Colonic mucosa (tissue), 4 donors: ENCODE data around the gene MAPT. TPM values are rescaled to one million over a fixed set of nuclear protein-coding genes. Genes with fewer than 3 reads are reported as not detected.

Source experiments
- DNase-seq: peaks from one replicate; pipeline ENCODE4 v3.0.0-alpha.2; 2020
- H3K27ac ChIP-seq: fragments of 200-600 bp; one replicate; pipeline ENCODE4 v1.8.0; 2021
- H3K27me3 ChIP-seq: fragments of 200-600 bp; one replicate; pipeline ENCODE4 v1.8.0; 2021
- H3K36me3 ChIP-seq: fragments of 200-600 bp; one replicate; pipeline ENCODE4 v1.8.0; 2021
- H3K4me1 ChIP-seq: fragments of 200-600 bp; one replicate; pipeline ENCODE4 v1.8.0; 2021; ENCODE audit warnings: mild to moderate bottlenecking
- H3K4me3 ChIP-seq: fragments of 200-600 bp; one replicate; pipeline ENCODE4 v1.8.0; 2021
- H3K9ac ChIP-seq, 2 donors: one replicate each; pipeline ENCODE4 v1.7.0; 2013; ENCODE audit warnings: control low read depth in 2 of 2, low read depth in 2 of 2, low read length in 2 of 2
- H3K9me3 ChIP-seq: fragments of 200-600 bp; one replicate; pipeline ENCODE4 v1.8.0; 2021
- intact Hi-C: fragments of 100-400 bp; cut with DNase I; formaldehyde crosslinking; loops from one replicate; pipeline ENCODE4 v1.14.1; 2022
- total RNA-seq, 2 donors: library from RNA; stranded (reverse); fragmentation: NEBNext Ultra II Directional in 1 of 2; extraction: Animal tissue kit (Norgen Biotek cat#: 25700) in 1 of 2; gene quantifications; one replicate each; pipeline ENCODE4 v1.2.1, GENCODE V29; 2021
- TF ChIP-seq, protein P1 (sequence below): fragments of 200-600 bp; IDR thresholded peaks from one replicate; pipeline ENCODE4 v1.8.0; 2022; ENCODE audit warnings: antibody characterized with exemption, mild to moderate bottlenecking
- donor health status: healthy.
- donor health status: DM: no; HTN: no; CAD: no.
- donor health status: DM: no; HTN: no; CAD: no.

Gene MAPT
- total RNA-seq, 2 donors from 2014 or later = 0.37 to 2.9 TPM

DNA sequence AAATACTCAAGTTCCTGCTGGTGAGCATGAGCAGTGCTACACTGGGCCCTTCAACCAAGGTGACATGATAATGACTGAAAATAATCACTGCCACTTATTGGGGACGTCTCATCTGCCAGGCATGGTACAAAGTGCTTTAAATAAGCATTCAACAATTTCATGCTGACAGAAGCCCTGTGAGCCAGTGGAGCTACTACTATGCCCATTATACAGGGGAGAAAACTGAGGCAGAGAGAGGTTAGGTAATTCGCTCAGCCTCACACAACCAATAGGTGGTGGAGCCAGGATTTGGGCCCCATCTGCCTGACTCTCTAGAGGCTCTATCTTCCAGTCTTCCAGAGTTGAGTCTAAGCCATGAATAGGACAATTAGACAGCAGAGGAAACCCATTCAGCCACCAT is 74.4 kb downstream of the MAPT start:
- H3K9ac ChIP-seq = no peak overlapping the region
- H3K4me1 ChIP-seq = no peaks in the 10 kb centered on the region
- H3K36me3 ChIP-seq = no peaks in the 10 kb centered on the region
- H3K27me3 ChIP-seq = no peaks in the 10 kb centered on the region
- DNase-seq = no peak
- H3K4me3 ChIP-seq = no peak overlapping the region
- TF ChIP-seq, protein P1, sequence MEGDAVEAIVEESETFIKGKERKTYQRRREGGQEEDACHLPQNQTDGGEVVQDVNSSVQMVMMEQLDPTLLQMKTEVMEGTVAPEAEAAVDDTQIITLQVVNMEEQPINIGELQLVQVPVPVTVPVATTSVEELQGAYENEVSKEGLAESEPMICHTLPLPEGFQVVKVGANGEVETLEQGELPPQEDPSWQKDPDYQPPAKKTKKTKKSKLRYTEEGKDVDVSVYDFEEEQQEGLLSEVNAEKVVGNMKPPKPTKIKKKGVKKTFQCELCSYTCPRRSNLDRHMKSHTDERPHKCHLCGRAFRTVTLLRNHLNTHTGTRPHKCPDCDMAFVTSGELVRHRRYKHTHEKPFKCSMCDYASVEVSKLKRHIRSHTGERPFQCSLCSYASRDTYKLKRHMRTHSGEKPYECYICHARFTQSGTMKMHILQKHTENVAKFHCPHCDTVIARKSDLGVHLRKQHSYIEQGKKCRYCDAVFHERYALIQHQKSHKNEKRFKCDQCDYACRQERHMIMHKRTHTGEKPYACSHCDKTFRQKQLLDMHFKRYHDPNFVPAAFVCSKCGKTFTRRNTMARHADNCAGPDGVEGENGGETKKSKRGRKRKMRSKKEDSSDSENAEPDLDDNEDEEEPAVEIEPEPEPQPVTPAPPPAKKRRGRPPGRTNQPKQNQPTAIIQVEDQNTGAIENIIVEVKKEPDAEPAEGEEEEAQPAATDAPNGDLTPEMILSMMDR = no peak
- intact Hi-C loops = no loop called here
- no peak overlapping the region for H3K27ac ChIP-seq
- no peaks in the 10 kb centered on the region for H3K9me3 ChIP-seq

DNA sequence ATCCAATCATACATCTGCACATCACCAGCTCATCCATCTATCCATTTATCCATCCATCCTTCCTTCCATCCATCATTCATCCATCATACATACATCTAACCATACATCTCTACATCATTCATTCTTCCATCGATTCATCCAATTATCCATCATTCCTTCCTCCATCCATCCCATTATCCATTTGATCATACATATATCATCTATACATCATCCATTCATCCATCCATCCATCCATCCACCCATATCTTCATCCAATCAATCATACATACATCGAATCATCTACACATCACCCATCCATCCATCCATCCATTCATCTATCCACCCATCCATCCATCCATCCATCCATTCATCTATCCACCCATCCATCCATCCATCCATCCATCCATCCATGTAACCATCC is 75.4 kb downstream of the MAPT start:
- no peaks in the 10 kb centered on the region for H3K27me3 ChIP-seq
- no peaks in the 10 kb centered on the region for H3K4me1 ChIP-seq
- no peak overlapping the region for H3K4me3 ChIP-seq
- no peak overlapping the region for H3K27ac ChIP-seq
- TF ChIP-seq, protein P1 = no peak
- no peaks in the 10 kb centered on the region for H3K36me3 ChIP-seq
- intact Hi-C loops = no loop called here
- H3K9ac ChIP-seq = no peak overlapping the region
- DNase-seq = no peak
- H3K9me3 ChIP-seq = no peaks in the 10 kb centered on the region

DNA sequence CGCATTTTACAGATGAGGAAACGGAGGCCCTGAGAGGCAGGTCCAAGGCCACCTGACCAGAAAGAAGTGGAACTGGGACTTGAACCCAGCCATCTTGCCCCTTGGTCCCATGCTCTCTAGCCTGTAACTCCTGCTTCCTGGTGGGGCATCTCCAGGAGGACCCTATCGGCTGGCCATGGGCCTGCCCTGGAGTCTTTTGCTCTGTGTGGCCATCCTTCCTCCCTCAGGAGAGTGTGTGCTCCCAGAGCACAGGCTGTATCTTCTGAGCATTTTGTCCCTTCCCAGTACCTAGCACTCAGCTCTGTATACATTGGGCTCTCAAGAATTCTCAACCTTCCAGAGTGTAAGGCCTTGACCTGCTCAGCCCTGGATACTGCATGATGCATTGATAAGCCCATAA is 76.3 kb downstream of the MAPT start:
- no peak overlapping the region for H3K9ac ChIP-seq
- H3K4me3 ChIP-seq = no peak overlapping the region
- DNase-seq = no peak
- no peak overlapping the region for H3K27ac ChIP-seq
- TF ChIP-seq, protein P1 = no peak
- no peaks in the 10 kb centered on the region for H3K36me3 ChIP-seq
- no peaks in the 10 kb centered on the region for H3K27me3 ChIP-seq
- intact Hi-C loops = no loop called here
- no peaks in the 10 kb centered on the region for H3K9me3 ChIP-seq
- H3K4me1 ChIP-seq = no peaks in the 10 kb centered on the region

DNA sequence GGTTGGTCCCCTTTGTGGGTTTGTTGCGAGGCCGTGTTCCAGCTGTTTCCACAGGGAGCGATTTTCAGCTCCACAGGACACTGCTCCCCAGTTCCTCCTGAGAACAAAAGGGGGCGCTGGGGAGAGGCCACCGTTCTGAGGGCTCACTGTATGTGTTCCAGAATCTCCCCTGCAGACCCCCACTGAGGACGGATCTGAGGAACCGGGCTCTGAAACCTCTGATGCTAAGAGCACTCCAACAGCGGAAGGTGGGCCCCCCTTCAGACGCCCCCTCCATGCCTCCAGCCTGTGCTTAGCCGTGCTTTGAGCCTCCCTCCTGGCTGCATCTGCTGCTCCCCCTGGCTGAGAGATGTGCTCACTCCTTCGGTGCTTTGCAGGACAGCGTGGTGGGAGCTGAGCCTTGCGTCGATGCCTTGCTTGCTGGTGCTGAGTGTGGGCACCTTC is 77.4 kb downstream of the MAPT start:
- Histone ChIP-seq H3K9ac (no peak overlapping the region), H3K4me1 (no peaks in the 10 kb centered on the region), H3K4me3 (no peak overlapping the region), H3K27ac (no peak overlapping the region), H3K9me3 (no peaks in the 10 kb centered on the region), H3K27me3 (no peaks in the 10 kb centered on the region), H3K36me3 (no peaks in the 10 kb centered on the region)
- intact Hi-C loops = no loop called here
- TF ChIP-seq, protein P1 = no peak
- DNase-seq = no peak

DNA sequence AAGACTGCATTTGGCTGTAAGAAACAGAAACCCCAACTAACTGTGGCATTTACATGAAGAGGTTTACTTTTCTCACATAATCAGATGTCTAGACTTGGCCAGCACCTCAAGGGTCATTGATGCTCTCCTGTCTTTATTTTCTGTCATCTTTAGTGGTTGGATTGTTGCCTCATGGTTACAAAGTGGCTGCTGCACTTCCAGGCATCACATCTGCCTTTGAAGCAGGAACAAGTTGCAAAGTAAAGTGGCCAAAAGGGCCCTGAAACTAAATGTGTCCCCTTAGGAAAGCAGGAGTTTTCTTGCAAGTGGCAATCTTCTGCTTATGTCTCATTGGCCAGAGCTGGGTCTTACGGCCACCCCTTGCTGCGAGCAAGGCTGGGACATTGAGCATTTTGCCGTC is 78.2 kb downstream of the MAPT start:
- TF ChIP-seq, protein P1 = no peak

More for the DNA sequence above, 78.2 kb downstream of the MAPT start:
- Histone ChIP-seq H3K4me3 (no peak overlapping the region), H3K9ac (no peak overlapping the region), H3K36me3 (no peaks in the 10 kb centered on the region), H3K4me1 (no peaks in the 10 kb centered on the region), H3K9me3 (no peaks in the 10 kb centered on the region), H3K27ac (no peak overlapping the region), H3K27me3 (no peaks in the 10 kb centered on the region)
- DNase-seq = no peak
- intact Hi-C loops = no loop called here
